Islet of Langerhans (tissue), 1 donor: ENCODE measurements around the gene FPGS.
"Not testable (repeated sequence)": the region's sequence is repeated elsewhere in the genome, so short reads cannot be mapped to it uniquely, and the experiment has no call there.

Source experiments
- FAIRE-seq: peaks from one replicate; lab custom pipeline; 2011; peaks lifted over from hg19 to GRCh38; lab: Jason Lieb, UNC

FPGS gene

GRCh38 chr9:127770905-127771569 lies 31.6 kb upstream of the FPGS start:
- FAIRE-seq = no peak

DNA sequence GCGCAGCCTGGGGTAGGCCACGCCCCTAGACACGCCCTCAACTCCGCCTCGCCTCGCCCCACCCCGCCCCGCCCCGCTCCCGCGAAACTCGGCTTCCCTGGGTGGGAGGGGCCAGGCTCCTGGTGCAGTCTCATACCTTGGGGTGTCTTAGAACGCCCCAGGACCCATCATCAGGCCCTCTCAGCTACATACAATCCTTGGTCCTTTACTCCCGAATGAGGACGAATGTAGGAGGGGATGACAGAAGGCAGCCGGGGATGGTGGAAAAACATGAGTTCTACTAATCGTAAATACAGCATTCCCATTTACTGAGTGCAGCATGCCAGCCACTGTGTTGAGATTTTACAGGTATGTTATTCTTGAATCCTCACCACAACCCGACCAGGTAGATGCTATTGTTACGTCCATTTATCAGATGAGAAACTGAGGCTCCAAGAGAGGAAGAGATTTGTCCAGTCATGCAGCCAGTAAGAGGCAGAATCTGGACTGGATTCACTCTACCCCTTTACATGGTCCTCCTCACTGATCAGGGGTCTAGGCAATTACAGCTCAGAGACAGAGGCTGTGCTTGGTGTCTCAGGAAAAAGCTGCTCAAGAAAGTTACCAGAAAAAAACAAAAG lies 31.0 kb upstream of the FPGS start:
- FAIRE-seq = no peak

DNA sequence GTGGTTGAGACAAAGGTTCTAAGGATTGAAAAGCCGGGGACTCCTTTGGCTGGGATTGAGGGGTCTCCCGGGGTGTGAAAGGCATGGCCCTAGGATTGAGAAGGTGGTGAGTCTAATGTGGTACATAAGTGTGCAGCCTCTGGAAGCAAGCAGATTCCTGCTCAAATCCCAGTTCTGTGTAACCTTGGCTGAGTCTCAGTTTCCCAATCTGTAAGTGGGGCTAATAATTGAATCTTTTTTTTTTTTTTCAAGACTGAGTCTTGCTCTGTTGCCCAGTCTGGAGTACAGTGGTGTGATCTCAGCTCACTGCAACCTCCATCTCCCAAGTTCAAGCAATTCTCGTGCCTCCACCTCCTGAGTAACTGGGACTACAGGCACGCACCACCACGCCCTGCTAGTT lies 30.1 kb upstream of the FPGS start:
- no peak for FAIRE-seq

- no peak for FAIRE-seq
These were observed 29.4 kb upstream of the FPGS start for GRCh38 chr9:127773272-127773671.

GRCh38 chr9:127773981-127774380 lies 28.7 kb upstream of the FPGS start:
- no peak for FAIRE-seq

DNA sequence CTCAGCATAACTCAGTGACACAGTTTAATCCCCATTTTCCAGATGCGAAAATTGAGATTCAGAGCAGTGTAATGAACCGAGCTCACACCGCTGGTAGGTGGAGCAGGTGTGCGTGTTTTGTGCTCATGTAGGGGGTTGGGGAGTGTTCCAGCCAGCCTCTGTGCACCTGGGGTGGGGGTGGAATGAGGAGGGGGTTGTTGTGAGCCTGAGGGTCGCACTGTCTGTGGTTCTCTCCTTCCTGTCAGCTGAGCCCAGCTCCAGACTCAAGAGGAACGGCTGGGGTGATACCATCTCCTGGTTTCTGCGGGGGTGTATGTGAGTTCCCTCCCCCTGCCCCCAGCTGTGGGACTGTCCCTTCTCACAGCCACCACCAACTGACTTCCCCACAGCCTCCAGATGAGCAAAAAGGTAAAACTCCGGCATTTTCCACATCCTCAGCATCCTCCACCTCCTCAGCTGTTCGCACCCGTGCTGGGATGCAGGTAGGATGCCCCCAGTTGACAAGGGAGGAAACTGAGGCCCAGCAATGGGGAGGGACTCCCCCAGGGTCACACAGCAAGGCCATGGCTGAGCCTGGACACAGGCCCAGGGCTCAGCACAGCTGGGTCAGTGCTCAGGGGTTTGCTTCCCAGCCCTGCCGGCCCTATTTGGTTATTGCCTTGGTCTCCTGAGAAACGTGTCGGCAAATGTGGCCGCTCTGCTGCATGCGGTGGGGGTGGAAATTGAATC lies 26.3 kb upstream of the FPGS start:
- FAIRE-seq = no peak

DNA sequence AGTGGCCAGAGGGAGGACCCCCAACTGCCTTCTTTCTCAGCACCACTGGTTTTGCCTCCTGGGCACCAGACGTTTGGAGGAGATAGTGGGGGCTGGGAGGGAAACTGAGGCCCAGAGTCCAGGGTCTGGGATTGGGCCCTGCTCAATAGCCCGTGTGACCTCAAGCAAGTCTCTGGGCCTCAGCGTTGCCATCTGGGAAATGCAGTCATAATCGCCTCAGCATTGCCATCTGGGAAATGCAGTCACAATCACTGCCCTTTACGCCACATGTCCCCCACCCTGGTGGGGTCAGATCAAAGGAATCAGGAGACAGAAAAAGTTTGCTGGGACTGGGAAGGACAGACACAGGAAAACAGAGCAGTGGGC lies 25.8 kb upstream of the FPGS start:
- FAIRE-seq = no peak

GRCh38 chr9:127777368-127777980 lies 25.2 kb upstream of the FPGS start:
- no peak for FAIRE-seq

DNA sequence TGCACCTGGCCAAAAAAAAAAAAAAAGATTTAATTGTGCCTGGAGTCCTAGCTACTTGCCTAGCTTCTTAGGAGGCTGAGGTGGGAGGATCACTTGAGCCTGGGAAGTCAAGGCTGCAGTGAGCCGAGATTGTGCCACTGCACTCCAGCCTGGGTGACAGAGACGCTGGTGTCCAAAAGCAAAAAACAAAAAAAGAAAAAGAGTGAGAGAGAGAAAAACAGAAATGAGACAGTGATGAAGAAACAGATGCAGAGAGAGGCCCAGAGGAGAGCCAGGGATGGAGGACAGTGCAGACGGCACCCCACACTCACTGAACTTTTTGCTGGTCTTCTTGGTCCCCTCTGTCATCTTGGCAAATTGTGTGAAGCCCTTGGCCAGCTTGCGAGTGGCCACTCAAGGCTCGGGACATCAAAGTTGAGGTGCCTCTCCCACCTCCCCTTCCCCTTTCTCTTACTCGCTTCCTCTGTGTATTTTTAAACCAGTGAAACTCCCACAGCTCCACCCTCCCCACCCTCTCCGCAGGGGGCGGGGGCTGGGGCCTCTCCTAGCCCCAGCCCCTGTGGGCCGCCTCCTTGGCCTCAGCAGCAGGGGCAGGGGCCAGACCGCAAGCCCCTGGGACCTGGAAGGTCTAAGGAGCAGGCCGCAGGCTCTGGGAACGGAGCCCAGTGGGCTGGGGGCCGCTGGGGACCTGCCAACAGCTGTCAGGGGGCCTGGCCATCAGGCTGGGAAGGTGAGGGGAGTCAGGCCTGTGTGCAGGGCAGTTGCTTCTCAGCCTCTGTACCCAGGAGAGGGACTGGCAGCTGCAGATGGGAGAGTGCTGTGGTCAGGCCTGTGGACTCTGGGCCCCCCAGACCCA lies 24.2 kb upstream of the FPGS start, which contains the start of gene SH2D3C:
SH2D3C (minus strand) TSS at position 387 of the 856 bp plus-strand sequence; CDS start at position 348, 39 bp downstream.
- no peak for FAIRE-seq

GRCh38 chr9:127779136-127779981 lies 23.3 kb upstream of the FPGS start:
- no peak for FAIRE-seq

DNA sequence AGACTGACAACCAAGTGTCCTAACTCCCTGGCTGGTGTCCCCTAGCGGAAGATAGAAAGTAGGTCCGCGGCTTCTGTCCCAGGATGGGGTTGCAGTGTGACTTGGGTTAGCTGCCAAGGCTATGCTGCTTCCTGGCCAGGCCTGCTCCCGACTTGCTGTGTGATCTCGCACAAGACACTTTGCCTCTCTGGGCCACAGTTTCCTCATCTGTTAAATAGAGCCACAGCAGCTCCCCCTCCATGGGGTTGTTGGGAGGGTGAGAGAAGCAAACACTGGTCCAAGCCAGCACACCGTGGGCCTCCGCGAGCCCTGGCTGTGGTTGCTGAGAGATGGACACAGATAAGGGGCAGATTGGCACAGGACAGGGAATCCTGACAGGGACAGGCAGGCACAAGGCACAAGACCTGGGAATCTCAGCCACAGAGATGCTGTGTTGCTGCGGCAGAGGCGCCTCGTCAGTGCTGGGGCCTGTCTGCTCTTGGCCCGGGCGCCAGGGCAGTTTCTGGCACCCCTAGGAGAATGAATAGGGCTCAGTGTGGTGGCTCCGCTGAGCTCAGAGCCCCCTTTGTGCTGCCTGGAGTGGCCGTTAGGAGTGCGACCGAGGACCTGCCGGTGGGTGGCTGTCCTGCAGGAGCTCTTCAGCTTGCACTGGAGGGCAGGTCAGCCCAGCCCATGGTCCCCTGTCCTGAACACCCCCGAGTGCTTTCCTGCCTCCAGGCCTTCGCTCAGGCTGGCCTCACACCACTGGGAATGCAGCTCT lies 22.4 kb upstream of the FPGS start:
- FAIRE-seq = no peak

GRCh38 chr9:127780909-127781308 lies 21.8 kb upstream of the FPGS start:
- not testable (repeated sequence) for FAIRE-seq

DNA sequence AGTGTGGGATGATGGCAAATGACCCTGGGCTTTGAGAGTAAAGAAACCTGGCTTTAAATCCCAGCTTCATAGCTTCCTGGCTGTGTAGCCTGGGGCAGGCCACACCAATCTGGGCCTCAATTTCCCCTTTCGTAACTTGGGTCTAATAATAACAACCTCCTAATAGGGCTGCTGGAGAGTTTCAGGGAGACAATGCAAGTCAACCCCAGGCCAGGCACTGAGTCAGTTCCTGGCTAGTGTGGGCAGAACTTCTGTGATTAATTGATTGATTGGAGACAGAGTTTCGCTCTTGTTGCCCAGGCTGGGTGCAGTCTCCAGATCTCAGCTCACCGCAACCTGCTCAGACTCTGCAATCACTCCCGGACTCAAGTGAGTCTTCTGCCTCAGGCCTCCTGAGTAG lies 20.9 kb upstream of the FPGS start:
- FAIRE-seq = no peak

DNA sequence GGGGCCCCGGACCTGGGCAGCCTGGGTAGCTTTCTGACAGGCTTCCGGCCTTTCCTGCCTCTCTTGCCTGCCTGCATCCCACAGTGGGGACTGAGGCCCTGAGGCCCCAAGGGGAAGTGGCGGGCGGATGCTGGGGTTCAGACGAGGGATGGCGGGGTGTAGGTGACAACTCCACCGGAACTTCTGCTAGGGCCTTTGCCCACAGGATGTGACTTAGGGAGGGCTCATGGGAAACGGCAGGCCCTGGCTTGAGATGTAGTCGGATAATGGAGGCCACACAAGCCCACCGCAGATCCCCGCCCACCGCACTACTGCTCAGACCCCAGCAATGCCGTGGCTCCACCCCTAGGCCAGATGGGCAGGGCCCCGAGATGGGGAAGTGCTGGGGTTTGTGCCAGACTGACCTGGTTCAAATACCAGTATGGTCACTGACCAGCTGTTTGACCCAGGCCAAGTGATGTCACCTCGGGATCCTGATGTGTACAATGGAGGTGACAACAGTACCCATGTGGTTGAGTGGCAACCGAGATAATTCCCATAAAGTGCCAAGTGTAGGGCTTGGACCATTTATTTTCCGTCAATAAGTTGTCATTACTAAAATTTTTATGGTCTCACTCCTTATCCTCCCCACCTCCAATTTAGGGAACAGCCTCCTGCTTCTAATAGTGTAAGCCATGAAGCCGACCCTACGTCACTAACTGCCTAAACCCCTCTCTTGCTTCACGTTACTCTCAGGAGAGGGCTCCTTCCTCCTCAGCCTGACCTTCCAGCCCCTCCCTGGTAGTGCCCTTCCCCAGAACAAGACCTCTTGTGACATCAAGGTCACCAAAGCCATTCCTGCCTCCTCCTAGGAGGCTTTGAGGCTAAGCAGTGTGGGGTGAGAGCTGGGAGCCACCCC lies 19.3 kb upstream of the FPGS start:
- FAIRE-seq = no peak

DNA sequence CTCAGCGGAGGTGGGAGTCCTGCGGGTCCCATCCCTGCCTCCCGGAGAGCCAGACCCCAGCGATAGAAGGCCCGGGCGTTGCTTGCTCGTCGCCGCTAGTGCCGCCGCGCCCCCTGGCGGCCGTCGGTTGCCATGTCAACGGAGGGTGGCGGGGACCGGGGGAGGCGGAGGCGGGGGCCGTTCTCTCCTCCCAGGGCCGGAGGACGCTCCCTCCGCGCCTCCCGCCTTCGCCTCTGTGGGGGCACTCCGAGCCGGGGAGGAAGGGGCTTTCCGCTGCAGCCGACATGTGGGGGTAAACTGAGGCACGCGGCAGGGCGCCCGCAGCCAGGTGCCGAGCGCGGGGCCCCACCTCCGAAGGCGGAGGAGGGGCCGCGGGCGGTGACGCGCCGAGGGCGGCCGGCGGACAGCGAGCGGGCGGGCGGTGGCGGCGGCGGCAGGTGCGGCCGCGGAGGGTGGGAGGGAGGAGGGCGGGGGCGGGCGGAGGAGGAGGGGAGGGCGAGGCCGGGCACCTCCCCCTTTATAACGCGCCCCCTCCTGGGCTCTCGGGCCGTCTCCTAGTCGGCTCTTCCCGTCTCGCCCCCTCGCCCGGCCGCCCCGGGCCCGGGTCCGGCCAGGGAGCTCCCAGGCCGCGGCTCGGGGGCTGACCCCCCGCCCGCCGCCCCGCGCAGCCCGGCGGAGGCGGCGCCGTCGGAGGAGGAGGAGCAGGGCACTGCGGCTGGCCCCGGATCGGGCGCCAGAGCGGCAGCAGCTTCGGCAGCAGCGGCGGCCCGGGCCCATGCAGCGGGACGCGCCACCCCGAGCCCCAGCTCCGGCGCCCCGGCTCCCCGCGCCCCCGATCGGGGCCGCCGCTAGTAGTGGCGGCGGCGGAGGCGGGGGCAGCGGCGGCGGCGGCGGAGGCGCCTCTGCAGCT lies 17.4 kb upstream of the FPGS start:
- no peak for FAIRE-seq

- no peak for FAIRE-seq
These were observed 16.5 kb upstream of the FPGS start, which contains the start of gene CDK9 for GRCh38 chr9:127785933-127786772. TSS of gene CDK9 (plus strand) at chr9:127786034. CDS start at chr9:127786149, 115 bp downstream.

GRCh38 chr9:127786773-127787104 lies 15.9 kb upstream of the FPGS start:
- FAIRE-seq = no peak
